Tibial artery (tissue), 4 donors: ENCODE measurements around the gene NT5DC1.

Experiments
- DNase-seq, 2 donors: peaks; one replicate each; pipeline ENCODE4 v3.0.0-alpha.2; 2019
- H3K27ac ChIP-seq, 2 donors: fragments of 200-600 bp; sonication (generic) in 1 of 2; 1 replicate in 1 of 2; 2 replicates in 1 of 2; pipeline ENCODE4 v1.5.1; 2018 to 2019; ENCODE audit warnings: mild to moderate bottlenecking in 1 of 2
- H3K27me3 ChIP-seq, 2 donors: fragments of 200-600 bp; sonication (generic) in 1 of 2; one replicate each; pipeline versions ENCODE4 v1.5.1 to v1.6.0; 2016 to 2019
- H3K36me3 ChIP-seq, 3 donors: fragments of 200-600 bp; sonication (generic) in 2 of 3; one replicate each; pipeline ENCODE4 v1.5.1; 2016 to 2019; ENCODE audit warnings: mild to moderate bottlenecking in 2 of 3
- H3K4me1 ChIP-seq, 4 donors: fragments of 200-600 bp; sonication (generic) in 2 of 4; 1 replicate in 3 of 4; 2 replicates in 1 of 4; pipeline ENCODE4 v1.5.1; 2016 to 2019
- H3K4me3 ChIP-seq, 2 donors: fragments of 200-600 bp; sonication (generic) in 1 of 2; 1 replicate in 1 of 2; 2 replicates in 1 of 2; pipeline ENCODE4 v1.5.1; 2018 to 2019; ENCODE audit warnings: mild to moderate bottlenecking in 2 of 2
- H3K9me3 ChIP-seq, 3 donors: fragments of 200-600 bp; sonication (generic) in 1 of 3; one replicate each; pipeline ENCODE4 v1.5.1; 2016 to 2019
- intact Hi-C: fragments of 100-400 bp; cut with DNase I; formaldehyde crosslinking; loops from one replicate; pipeline ENCODE4 v1.15.0; 2023; ENCODE audit warnings: low total_unique reads
- TF ChIP-seq, protein P1 (sequence below), 2 experiments: fragments of 200-600 bp in 1 of 2; fragments of 450-650 bp in 1 of 2; IDR thresholded peaks; one replicate each; pipeline ENCODE4 v1.5.1; 2017 to 2019; ENCODE audit warnings: antibody characterized with exemption in 2 of 2, mild to moderate bottlenecking in 1 of 2, moderate library complexity in 1 of 2

NT5DC1 gene

DNA sequence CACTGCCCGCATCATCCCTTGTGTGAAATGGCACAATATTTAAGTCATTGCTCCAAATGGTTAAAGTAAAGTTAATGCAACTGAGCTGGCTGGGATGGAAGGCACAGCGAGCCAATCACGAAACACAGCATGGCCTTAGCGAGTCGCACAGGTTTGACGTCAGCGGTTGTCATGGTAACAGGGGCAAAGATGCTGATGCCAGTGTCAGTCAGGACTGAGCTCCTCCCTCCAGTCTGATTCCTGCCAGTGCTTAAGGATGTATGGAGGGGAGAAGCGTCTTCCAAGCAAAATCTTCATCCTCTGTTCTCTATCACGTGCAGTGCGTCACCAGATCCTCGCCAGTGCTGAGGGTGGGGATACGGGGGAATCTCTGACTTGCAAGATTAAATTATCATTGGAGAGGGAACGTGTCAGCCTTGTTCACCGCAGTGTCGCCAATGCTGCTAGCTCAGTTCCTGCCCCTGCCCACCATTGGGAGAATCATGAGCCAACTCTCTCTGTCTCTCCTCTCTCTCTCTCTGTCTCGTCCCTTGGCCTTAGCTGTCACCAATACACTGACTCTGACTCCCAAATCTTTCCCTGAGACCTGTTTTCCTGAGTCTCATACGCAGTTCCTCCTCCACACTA lies 128.7 kb downstream of the NT5DC1 start:
- DNase-seq: peak; percentile 73 to 88

DNA sequence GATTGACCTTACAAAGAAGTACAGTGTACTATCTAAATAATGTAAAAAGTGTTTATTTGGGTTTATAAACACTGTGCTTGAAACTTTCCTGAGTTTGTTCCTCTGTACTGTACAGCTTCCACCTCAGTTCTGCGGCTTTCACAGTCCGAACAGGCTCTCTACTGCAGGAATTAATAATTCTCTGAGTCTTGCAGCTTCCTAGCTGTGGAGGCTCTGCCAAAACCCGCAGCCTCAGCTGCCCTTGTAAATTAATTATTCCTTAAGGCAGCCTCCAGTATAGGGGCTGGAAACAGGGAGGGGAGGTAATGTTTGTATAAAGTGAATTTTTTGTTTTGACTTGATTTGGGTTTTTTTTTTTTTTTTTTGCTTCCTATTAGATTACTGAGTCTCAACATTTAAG lies 134.0 kb downstream of the NT5DC1 start:
- Histone ChIP-seq H3K36me3 (peaks cover 13 to 33% (median 26%) of the 10 kb centered on the region in 3 donors), H3K9me3 (no peaks in the 10 kb centered on the region), H3K4me1 (no peaks in the 10 kb centered on the region), H3K27ac (no peak overlapping the region), H3K4me3 (no peak overlapping the region), H3K27me3 (no peaks in the 10 kb centered on the region)
- TF ChIP-seq, protein P1, sequence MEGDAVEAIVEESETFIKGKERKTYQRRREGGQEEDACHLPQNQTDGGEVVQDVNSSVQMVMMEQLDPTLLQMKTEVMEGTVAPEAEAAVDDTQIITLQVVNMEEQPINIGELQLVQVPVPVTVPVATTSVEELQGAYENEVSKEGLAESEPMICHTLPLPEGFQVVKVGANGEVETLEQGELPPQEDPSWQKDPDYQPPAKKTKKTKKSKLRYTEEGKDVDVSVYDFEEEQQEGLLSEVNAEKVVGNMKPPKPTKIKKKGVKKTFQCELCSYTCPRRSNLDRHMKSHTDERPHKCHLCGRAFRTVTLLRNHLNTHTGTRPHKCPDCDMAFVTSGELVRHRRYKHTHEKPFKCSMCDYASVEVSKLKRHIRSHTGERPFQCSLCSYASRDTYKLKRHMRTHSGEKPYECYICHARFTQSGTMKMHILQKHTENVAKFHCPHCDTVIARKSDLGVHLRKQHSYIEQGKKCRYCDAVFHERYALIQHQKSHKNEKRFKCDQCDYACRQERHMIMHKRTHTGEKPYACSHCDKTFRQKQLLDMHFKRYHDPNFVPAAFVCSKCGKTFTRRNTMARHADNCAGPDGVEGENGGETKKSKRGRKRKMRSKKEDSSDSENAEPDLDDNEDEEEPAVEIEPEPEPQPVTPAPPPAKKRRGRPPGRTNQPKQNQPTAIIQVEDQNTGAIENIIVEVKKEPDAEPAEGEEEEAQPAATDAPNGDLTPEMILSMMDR (IDR thresholded peaks at IDR 0.05): no peak
- intact Hi-C loops: no loop called here
- no peak for DNase-seq

More for the DNA sequence above, 128.7 kb downstream of the NT5DC1 start:
- peaks cover 5 to 15% (median 5%) of the 10 kb centered on the region in 3 donors for H3K36me3 ChIP-seq
- no peak overlapping the region for H3K27ac ChIP-seq
- intact Hi-C loops: no loop called here
- no peaks in the 10 kb centered on the region for H3K9me3 ChIP-seq
- peaks cover 0 to 4% (median 0%) of the 10 kb centered on the region in 4 donors for H3K4me1 ChIP-seq
- H3K27me3 ChIP-seq: no peaks in the 10 kb centered on the region
- peak overlapping the region in 1 of 2 donors; percentile 13 for H3K4me3 ChIP-seq
- TF ChIP-seq, protein P1 (IDR thresholded peaks at IDR 0.05): no peak

DNA sequence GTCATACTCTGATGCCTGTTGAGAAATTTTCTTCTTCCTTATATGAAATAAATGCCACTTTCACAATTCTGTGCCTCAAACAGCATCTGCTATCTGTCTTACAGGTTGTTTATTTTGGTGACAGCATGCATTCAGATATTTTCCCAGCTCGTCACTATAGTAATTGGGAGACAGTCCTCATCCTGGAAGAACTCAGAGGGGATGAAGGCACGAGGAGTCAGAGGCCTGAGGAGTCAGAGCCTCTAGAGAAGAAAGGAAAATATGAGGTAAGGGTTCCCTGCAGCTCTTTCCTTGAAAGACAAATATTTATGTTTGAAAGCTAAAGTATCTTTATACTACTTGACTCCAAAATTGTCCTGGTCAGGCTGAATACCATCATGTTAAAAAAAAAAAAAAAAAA lies 137.4 kb downstream of the NT5DC1 start:
- H3K4me1 ChIP-seq: no peaks in the 10 kb centered on the region
- peaks cover 13 to 31% (median 31%) of the 10 kb centered on the region in 3 donors for H3K36me3 ChIP-seq
- intact Hi-C loops: no loop called here
- no peaks in the 10 kb centered on the region for H3K9me3 ChIP-seq
- no peaks in the 10 kb centered on the region for H3K27me3 ChIP-seq
- no peak overlapping the region for H3K27ac ChIP-seq
- DNase-seq: no peak
- TF ChIP-seq, protein P1 (IDR thresholded peaks at IDR 0.05): no peak
- no peak overlapping the region for H3K4me3 ChIP-seq

DNA sequence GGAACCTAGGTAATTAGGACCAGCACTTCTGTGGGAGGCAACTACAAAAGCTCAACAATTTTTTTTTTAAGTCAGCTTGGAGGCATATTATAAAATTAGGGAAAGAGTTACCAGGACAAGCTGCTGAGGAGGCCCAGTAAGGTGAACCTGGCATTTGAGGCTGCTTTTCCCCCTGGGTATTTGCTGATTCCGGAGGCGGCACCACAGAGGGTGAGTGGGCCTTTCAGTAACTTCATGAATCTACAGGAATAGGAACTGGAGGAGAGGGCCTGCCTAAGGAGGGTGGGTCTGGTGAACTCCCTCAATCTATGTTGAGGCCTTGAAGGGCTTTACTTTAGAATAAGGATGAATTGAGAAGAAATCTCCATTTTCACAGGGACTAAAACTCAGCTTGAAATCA lies 138.6 kb downstream of the NT5DC1 start:
- intact Hi-C loops: no loop called here
- H3K9me3 ChIP-seq: no peaks in the 10 kb centered on the region
- TF ChIP-seq, protein P1 (IDR thresholded peaks at IDR 0.05): no peak
- H3K27me3 ChIP-seq: no peaks in the 10 kb centered on the region
- no peak overlapping the region for H3K4me3 ChIP-seq
- no peak for DNase-seq
- peaks cover 13 to 32% (median 31%) of the 10 kb centered on the region in 3 donors for H3K36me3 ChIP-seq
- H3K4me1 ChIP-seq: no peaks in the 10 kb centered on the region
- no peak overlapping the region for H3K27ac ChIP-seq

GRCh38 chr6:116239856-116240255 lies 139.2 kb downstream of the NT5DC1 start:
- TF ChIP-seq, protein P1 (IDR thresholded peaks at IDR 0.05): no peak

More at GRCh38 chr6:116239856-116240255, 139.2 kb downstream of the NT5DC1 start:
- Histone ChIP-seq H3K4me1 (no peaks in the 10 kb centered on the region), H3K27ac (no peak overlapping the region), H3K27me3 (no peaks in the 10 kb centered on the region), H3K9me3 (no peaks in the 10 kb centered on the region), H3K36me3 (peaks cover 13 to 32% (median 31%) of the 10 kb centered on the region in 3 donors), H3K4me3 (no peak overlapping the region)
- intact Hi-C loops: no loop called here
- no peak for DNase-seq
